Stomach (tissue), 4 donors: ENCODE measurements around the gene HIGD1B.

ENCODE experiments used
- CTCF ChIP-seq, 7 experiments: fragments of 450-650 bp in 4 of 7; fragments of 200-600 bp in 3 of 7; sonication (generic) in 3 of 7; IDR thresholded peaks; one replicate each; pipeline ENCODE4 v1.5.1; 2016 to 2019; ENCODE audit warnings: antibody characterized with exemption in 7 of 7, control low read depth in 2 of 7, mild to moderate bottlenecking in 1 of 7
- EP300 ChIP-seq: sonication (generic); formaldehyde crosslinking; IDR thresholded peaks from one replicate; pipeline ENCODE4 v1.6.1; 2017; ENCODE audit warnings: antibody characterized with exemption
- POLR2A ChIP-seq, 4 donors: fragments of 450-650 bp; IDR thresholded peaks; one replicate each; pipeline ENCODE4 v1.6.1; 2016; ENCODE audit warnings: antibody characterized with exemption in 4 of 4, control low read depth in 2 of 4, mild to moderate bottlenecking in 1 of 4, moderate library complexity in 1 of 4
- POLR2AphosphoS5 ChIP-seq, 3 donors: sonication (generic); formaldehyde crosslinking; IDR thresholded peaks; one replicate each; pipeline ENCODE4 v1.6.1; 2016; ENCODE audit warnings: antibody characterized with exemption in 3 of 3

- TF ChIP-seq POLR2A (IDR thresholded peaks at IDR 0.05) (no peak), CTCF (IDR thresholded peaks at IDR 0.05) (no peak), POLR2AphosphoS5 (IDR thresholded peaks at IDR 0.05) (no peak), EP300 (no peak)
Measured at GRCh38 chr17:44887016-44887415, 39.3 kb downstream of the HIGD1B start.
